AG08396 (cell line): ENCODE data around the gene CDX1.
A peak's percentile ranks its signal among the peaks of the same experiment; 100 is the strongest.

Source experiments
- DNase-seq: peaks from one replicate; pipeline ENCODE4 v3.0.0; 2012; ENCODE audit warnings: low spot score, mixed read lengths

CDX1 gene

DNA sequence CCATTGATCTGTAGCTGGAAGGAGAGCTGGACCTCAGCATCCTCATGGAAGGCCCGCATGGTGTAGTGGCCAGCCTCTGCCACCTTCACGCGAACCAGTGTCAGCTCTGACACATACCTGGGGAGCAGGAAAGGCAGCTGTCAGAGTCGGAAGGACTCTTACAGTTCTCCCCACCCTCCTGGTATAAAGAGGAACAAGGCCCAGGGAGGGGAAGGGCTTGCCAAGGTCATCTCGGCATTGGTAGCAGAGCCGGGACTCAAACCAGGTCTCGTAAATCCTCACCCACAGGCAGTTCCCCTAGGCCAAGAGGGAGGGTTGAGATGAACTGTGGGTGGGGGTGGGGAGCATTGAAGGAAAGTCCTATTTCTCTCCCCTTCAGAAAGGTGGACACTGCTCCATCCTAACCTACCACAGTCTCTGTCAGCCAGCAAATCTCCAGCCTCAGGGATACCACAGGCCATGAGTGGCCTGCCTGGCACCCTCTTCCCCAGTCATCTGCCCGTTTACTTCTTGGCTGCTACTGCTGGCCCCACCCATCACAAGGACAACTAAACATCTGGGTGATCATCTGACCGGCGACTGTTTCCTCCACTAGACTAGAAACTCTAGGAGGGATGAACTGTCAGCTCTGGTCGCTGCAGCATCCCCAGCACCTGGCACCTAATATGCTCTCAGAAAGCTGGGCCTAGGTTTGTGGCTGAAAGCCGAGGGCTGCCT lies 34.4 kb upstream of the CDX1 start:
- peak; percentile 50 for DNase-seq

GRCh38 chr5:150132740-150133139 lies 33.8 kb upstream of the CDX1 start:
- DNase-seq: no peak

GRCh38 chr5:150133581-150134197 lies 32.9 kb upstream of the CDX1 start:
- DNase-seq: no peak

DNA sequence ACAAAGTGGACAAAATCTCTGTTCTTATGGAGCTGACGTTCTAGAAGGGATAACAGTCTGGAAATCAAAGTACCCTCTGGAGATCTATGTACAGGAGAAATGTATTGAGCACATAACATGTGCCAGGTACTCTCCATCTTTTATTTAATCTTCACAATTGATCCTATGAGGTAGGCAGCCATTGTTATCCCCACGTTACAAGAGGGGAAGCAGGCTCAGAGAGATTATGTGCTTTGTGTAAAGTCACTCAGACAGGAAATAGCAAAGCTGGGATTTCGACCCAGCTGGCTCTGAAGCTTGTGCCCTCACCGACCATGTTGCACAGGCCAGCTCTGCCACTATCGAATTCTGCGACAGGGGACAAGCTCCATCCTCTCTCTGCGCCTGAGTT lies 32.4 kb upstream of the CDX1 start:
- DNase-seq: no peak

DNA sequence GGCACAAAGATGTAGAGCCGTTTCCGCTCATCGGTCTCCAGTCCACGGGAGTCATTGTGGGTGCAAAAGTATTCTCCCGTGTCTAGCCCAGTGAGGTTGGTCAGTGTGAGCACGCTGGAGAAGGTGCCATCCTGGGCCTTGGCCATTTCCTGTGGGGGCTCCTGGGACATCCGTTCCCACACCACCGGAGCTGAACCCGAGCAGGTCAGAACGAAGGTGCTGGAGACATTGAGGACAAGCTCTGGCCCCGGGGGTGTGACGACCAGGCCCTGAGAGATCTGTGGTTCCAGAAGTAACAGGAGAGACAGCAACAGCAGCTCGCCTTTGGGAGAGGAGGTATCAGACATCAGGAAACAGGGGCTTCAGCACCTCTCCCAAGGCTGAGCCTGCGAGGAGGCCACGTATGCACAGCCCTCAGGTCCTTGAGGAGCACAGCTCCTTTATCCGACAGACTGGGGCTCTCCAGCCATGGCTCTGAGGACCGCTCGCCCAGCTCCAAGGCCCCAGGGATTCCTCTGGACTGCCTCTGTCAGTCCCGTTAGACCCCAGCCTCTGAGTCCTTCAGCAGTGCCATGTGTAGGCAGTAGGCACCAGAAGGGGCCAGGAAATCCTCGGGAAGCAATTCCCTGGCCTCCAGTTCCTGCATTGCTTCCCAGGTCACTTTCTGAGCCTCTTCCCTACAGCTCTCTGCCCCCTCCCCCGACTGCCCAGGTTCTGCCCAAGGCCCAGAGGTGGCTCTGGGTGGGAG lies 30.8 kb upstream of the CDX1 start:
- no peak for DNase-seq

DNA sequence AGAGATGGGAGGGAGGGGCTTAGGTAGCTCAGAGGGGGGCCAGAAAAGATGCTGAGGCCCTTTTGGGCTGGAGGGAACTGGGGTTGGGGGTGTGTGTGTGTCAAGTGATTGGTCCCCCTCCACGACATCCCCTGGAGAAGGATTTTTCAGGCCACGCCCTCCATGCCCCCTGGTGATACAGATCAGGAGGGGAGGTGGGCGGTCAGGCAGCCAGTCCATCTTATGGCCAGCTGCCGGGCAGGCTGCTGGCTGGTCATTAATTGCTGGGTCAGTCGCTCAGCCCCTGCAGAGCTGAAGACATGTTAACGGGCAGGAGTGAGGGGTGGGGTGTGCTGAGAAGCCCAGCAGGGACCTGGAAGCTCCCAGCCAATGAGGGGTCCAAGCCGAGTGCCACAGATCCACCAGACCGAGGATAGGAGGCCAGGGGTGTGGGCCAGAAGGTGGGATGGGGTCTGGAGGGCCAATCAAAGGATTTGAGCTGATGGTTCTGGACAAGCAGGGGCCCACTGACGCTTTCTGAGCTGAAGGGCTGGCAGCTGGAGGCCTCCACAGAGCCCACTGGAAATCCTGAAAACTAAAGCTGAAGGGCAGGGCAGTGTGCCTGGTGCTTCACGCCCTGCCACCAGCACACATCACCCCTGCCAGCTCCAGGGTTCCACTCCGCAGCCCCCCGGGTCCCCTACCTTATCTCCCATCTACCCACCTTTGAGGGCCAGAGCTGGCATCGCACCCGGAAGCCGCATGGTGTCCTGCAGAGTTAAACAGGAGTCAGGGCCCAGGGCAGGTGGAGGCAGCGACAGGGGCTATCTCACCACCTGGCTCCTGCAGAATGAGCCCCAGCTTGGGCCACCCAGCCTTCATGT lies 30.0 kb upstream of the CDX1 start:
- no peak for DNase-seq

DNA sequence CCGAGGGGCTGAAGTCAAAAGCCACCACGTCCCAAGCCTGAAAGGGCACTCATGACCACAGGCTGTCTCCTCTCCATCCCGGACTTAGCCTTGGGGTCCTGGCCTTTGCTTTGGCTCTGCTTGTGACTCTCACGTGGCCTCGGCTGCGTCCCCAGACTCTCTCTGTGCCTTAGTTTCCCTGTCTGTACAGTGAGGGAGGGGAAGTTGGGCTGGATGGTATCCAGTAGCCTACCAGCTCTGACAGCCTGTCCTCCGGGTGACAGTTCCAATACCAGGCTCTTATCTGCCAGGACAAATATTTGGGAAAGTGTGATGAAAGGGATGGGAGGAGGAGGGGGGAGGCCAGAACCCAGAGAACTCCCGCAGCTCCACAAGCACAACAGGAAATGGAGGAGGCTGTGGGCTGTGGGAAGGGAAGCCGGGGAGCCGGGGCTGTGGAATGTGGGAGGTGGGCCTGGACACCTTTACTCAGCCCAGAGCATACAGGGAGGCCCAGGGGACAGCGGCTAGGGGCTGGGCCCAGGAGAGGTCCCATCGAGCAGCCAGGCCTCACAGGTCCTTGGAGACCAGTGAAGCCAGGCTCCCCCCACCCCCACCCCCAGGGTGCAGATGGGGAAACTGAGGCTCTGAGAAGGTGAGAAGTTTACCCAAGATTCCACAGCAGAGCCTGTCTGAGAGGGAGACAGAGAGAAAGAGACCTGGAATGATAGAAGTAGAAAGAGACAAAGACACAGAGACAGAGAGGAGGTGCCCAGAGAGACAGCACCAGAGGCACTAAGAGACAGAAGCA lies 29.2 kb upstream of the CDX1 start:
- peak; percentile 36 for DNase-seq

DNA sequence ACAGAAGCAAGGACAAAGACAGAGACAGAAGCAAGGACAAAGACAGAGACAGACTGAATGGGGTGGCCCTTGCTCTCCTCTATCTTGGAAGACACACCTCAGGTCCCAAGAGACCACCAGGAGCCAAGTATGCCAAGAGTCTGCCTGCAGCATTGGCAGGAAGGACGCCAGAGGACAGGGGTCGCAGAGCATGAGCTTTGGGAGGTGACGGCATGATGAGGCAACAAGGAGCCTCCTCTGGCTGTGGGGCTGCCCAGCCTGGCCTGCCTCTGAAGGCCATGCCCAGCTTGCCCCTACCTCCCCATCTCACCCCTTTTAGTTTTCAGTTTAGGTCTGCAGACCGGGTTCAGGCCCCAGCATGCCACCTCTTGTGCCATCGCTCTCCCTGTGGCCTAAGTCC lies 28.6 kb upstream of the CDX1 start:
- DNase-seq: no peak

DNA sequence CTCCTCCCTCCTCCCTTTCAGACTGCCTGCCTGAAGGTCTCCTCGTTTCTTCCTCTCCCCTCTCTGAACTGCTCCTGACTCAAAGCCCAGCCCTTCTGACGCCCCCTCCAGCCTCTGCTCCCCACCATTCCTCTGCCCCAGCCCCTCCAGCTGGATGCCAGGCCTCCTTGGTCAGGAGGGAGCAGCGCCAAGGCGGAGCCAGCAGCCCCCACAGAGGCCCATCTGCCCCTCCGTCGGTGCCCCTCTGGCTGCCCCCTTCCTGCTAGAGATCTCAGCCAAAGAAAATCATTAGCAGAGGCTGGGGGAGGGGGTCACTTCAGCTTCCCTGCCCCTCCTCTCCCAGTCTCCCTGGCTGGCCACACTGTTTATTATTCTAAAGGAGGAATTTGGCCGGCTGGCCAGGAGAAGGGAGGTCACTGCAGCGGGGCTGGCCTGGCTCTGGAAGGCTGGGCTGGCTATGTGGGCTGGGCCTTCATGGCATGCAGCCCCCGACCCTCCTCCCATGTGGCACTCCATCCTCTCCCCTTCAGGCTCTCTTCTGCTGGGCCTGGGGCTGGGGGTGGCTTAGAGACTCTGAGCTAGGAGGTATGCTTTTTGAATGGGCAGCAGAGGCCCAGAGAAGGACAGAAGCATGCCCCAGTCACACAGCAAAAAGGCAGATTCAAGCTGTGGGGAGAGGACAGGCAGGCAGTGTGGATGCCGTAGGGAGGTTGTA lies 27.9 kb upstream of the CDX1 start:
- DNase-seq: peak; percentile 84

- peak; percentile 59 for DNase-seq
Observed at GRCh38 chr5:150139334-150139733, 27.2 kb upstream of the CDX1 start.

DNA sequence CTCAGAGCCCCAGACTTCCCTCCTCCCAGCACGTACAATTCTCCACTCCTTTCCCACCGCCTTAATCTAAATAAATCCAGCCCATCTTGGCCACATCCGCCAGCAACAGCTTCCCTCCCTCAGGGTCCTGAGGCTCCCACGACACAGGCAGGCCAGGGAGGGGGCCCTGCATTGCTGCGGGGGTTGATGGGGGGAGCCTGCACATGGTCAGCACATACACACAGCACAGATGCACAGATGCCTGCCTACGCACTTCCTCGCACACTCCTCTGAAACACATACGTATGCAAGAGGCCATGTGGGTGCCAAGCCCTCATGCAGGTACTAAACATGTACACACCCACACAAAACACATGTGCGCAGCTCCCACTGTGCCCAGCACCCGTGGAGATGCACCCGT lies 25.7 kb upstream of the CDX1 start:
- DNase-seq: no peak

- peak; percentile 76 for DNase-seq
Observed at GRCh38 chr5:150141544-150142184, 24.9 kb upstream of the CDX1 start.

- DNase-seq: no peak
Observed at GRCh38 chr5:150142185-150142958, 24.2 kb upstream of the CDX1 start.

GRCh38 chr5:150142959-150143349 lies 23.6 kb upstream of the CDX1 start:
- DNase-seq: peak; percentile 53

DNA sequence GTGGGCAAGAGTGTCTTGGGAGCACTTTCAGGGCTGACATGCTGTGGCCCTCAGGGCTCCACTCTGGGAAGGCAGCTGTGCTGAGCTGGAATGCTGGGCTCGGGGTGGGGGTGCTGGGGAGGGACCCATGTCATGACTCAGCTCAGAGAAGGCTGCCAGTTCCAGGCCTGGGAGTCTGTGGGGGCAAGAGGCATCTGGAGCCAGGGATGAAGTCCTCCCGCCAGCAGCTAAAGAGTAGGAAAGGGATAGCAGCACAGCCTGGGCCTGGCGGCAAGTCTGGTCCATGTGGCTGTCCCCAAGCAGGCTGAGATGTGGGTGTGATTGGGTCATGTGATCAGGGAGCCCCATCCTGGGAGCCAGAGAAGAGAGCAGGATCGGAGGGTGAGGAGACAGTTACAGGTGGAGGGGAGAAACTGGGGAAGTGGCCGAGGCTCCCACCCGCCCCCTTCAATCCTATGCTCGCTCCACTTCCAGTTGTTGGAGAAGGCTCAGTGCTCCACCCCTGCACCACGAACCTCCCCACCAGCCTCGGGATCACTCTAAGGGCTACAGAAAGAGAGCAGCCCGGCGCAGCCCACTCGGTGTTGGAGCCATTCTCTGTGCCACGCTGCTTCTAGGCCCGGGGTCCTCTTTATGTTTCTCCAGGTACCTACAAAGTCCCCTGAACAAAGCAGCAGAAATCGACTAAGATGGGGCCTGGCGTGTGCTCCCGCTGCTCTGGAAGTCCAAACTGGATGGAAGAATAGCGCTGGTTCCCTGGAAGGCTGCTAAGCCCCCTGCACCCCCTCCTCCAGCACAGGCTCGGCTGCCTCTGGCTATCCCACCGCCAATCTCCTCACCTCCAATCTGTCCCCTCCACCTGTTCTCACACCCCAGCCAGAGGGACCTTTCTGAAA lies 23.0 kb upstream of the CDX1 start:
- peak; percentile 81 for DNase-seq

DNA sequence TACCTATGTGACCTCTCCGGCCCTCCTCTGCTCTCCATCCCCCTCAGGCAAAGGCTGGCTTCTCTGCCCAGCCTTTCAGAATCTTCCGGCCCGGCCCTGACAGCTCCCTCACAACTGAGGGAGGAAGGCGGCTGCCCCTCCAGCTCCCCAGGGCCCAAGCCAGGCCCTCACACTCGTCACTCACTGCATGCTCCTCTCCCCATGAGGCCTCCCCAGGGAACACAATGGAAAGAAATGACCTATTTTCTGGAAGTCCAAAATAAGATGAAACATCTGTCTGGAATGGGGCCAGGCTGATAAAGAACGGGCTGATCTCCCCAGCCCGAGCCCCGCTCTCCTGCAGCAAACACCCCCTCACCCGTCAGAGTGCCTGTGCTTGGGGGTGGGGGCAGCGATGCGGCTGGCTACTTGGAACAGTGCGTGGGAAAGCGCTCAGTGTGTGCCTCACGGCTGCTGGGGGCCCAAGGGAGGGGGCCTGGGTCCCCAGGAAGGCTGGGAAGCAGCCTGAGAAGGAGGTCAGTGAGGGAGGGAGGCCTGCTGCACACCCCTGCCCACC lies 22.3 kb upstream of the CDX1 start:
- no peak for DNase-seq

- no peak for DNase-seq
Observed at GRCh38 chr5:150144879-150145278, 21.7 kb upstream of the CDX1 start.

- DNase-seq: no peak
Observed at GRCh38 chr5:150146235-150146634, 20.3 kb upstream of the CDX1 start.
